Adrenal gland (tissue), 5 donors: ENCODE data around the gene GLT8D2.

Experiments
- POLR2A ChIP-seq, 2 donors: fragments of 450-650 bp; IDR thresholded peaks; one replicate each; pipeline ENCODE4 v1.6.1; 2017; ENCODE audit warnings: antibody characterized with exemption in 2 of 2, mild to moderate bottlenecking in 2 of 2, moderate library complexity in 1 of 2
- TF ChIP-seq, protein P1 (sequence below), 6 experiments: fragments of 450-650 bp in 4 of 6; fragments of 200-600 bp in 2 of 6; sonication (generic) in 1 of 6; IDR thresholded peaks; 1 replicate in 5 of 6; 2 replicates in 1 of 6; pipeline versions ENCODE4 v1.5.1 to v1.8.0; 2016 to 2021; ENCODE audit warnings: antibody characterized with exemption in 6 of 6, mild to moderate bottlenecking in 2 of 6, moderate library complexity in 1 of 6
- donor health status: DM: no; HTN: no; CAD: no.

DNA sequence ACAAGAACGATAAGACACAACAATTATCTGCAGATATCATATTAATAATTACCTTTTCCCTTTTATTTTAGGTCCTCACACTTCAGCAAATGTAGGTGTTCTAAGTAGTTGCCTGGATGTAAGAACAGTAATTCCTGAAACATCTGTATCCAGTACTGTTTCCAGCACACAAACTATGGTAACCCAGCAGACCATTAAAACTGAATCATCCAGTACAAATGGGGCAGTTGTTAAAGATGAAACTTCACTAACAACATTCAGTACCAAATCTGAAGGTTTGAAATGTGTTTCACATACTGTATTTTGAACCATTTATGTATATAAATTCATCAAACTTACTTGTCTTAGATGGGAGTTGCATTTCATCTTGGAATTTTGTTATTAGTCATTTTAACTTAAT lies 45.3 kb upstream of the GLT8D2 start:
- TF ChIP-seq, protein P1, sequence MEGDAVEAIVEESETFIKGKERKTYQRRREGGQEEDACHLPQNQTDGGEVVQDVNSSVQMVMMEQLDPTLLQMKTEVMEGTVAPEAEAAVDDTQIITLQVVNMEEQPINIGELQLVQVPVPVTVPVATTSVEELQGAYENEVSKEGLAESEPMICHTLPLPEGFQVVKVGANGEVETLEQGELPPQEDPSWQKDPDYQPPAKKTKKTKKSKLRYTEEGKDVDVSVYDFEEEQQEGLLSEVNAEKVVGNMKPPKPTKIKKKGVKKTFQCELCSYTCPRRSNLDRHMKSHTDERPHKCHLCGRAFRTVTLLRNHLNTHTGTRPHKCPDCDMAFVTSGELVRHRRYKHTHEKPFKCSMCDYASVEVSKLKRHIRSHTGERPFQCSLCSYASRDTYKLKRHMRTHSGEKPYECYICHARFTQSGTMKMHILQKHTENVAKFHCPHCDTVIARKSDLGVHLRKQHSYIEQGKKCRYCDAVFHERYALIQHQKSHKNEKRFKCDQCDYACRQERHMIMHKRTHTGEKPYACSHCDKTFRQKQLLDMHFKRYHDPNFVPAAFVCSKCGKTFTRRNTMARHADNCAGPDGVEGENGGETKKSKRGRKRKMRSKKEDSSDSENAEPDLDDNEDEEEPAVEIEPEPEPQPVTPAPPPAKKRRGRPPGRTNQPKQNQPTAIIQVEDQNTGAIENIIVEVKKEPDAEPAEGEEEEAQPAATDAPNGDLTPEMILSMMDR (IDR thresholded peaks at IDR 0.05) = no peak
- no peak for TF ChIP-seq POLR2A (IDR thresholded peaks at IDR 0.05)
